AG20443 (cell line): ENCODE measurements around the gene ZBP1.

Experiments used
- DNase-seq: peaks from one replicate; pipeline ENCODE4 v3.0.0; 2012; ENCODE audit warnings: low spot score, mixed read lengths

Gene ZBP1

GRCh38 chr20:57558614-57559288 is 61.5 kb downstream of the ZBP1 start:
- no peak for DNase-seq

- DNase-seq, result no peak
These were observed 62.2 kb downstream of the ZBP1 start for GRCh38 chr20:57557926-57558613.

- no peak for DNase-seq
These were observed 63.3 kb downstream of the ZBP1 start for GRCh38 chr20:57556980-57557274.

- DNase-seq, result no peak
These were observed 64.6 kb downstream of the ZBP1 start for GRCh38 chr20:57555457-57556184.
